K562 (cell line): ENCODE results near the gene CACNA2D3. TPM values are rescaled to one million over a fixed set of nuclear protein-coding genes. Genes with fewer than 3 reads are reported as not detected.

ENCODE experiments used
- ATF7 ChIP-seq: fragments of 450-650 bp; IDR thresholded peaks from 2 replicates; pipeline ENCODE4 v1.7.1; 2014; ENCODE audit warnings: mild to moderate bottlenecking, moderate library complexity
- BDP1 ChIP-seq: IDR thresholded peaks from 3 replicates; pipeline ENCODE4 v1.6.1; 2011; ENCODE audit not compliant: insufficient read length, insufficient read depth
- CGGBP1 ChIP-seq: fragments of 250-450 bp; sonication (Bioruptor Pico); IDR thresholded peaks from 2 replicates; pipeline ENCODE4 v1.9.0; 2021; ENCODE audit warnings: mild to moderate bottlenecking
- HSF4 ChIP-seq: fragments of 250-450 bp; sonication (Bioruptor Pico); IDR thresholded peaks from 2 replicates; pipeline ENCODE4 v2.1.2; 2022; ENCODE audit warnings: mild to moderate bottlenecking, moderate library complexity, borderline replicate concordance
- MEIS2 ChIP-seq: fragments of 450-650 bp; IDR thresholded peaks from 2 replicates; pipeline ENCODE4 v1.6.1; 2014; ENCODE audit warnings: mild to moderate bottlenecking; ENCODE audit not compliant: partially characterized antibody
- MLLT1 ChIP-seq, 2 experiments: fragments of 450-650 bp; IDR thresholded peaks; 2 replicates each; pipeline ENCODE4 v1.6.1; 2016
- PATZ1 ChIP-seq: fragments of 250-450 bp; sonication (Bioruptor Pico); IDR thresholded peaks from 2 replicates; pipeline ENCODE4 v1.5.0; 2020; ENCODE audit warnings: mild to moderate bottlenecking, borderline replicate concordance
- PCBP1 ChIP-seq: fragments of 200-400 bp; formaldehyde crosslinking; IDR thresholded peaks from 2 replicates; pipeline ENCODE4 v1.6.1; 2018; ENCODE audit warnings: mild to moderate bottlenecking, low read depth, low read length; ENCODE audit not compliant: poor library complexity, severe bottlenecking
- RB1 ChIP-seq: fragments of 450-650 bp; IDR thresholded peaks from 2 replicates; pipeline ENCODE4 v1.6.1; 2017; ENCODE audit warnings: low read depth, mild to moderate bottlenecking
- TAF15 ChIP-seq: fragments of 200-400 bp; formaldehyde crosslinking; IDR thresholded peaks from 2 replicates; pipeline ENCODE4 v1.6.1; 2017; ENCODE audit warnings: mild to moderate bottlenecking, low read depth, low read length, moderate library complexity
- ZFP91 ChIP-seq: sonication (generic); formaldehyde crosslinking; IDR thresholded peaks from 2 replicates; pipeline ENCODE4 v1.8.0; 2022; ENCODE audit warnings: mild to moderate bottlenecking, missing genetic modification reagents
- ZFPM2 ChIP-seq: fragments of 250-450 bp; sonication (Bioruptor Pico); IDR thresholded peaks from 2 replicates; pipeline ENCODE4 v1.5.1; 2022; ENCODE audit warnings: mild to moderate bottlenecking
- ZNF407 ChIP-seq: fragments of 450-650 bp; IDR thresholded peaks from 2 replicates; pipeline ENCODE4 v1.6.1; 2016; ENCODE audit warnings: low read depth
- ZNF584 ChIP-seq: fragments of 200-800 bp; sonication (Bioruptor generic); IDR thresholded peaks from 2 replicates; pipeline ENCODE4 v1.6.1; 2016; ENCODE audit warnings: low read depth, mild to moderate bottlenecking, missing genetic modification characterization, missing compliant biosample characterization
- polyA plus RNA-seq, 8 experiments: library from polyadenylated mRNA; depleted of rRNA in 4 of 8; stranded (reverse) in 5 of 8; unstranded in 3 of 8; fragments of >200 nt; fragmentation: Nextera tagmentation in 2 of 8; fragmentation: Illumina TruSeq in 1 of 8; extraction: Ambion mirVana in 2 of 8; extraction: Trizol in 1 of 8; gene quantifications; 2 replicates each; pipeline versions ENCODE4 v1.2.1 to v1.2.3, GENCODE V29; 2011 to 2014; ENCODE audit warnings: inconsistent platforms in 1 of 8, missing spikeins in 1 of 8
- total RNA-seq, 7 experiments: library from RNA; depleted of rRNA in 6 of 7; stranded (reverse); fragments of >200 nt in 6 of 7; fragmentation: Illumina TruSeq in 2 of 7; extraction: Trizol in 2 of 7; gene quantifications; 2 replicates each; pipeline versions ENCODE4 v1.2.1 to v1.2.3, GENCODE V29; 2011 to 2021; ENCODE audit warnings: low replicate concordance in 1 of 7

Gene CACNA2D3
- total and polyA plus RNA-seq, 9 of the 15 experiments (the other 6 are each of a cell fraction or from before 2014, with no cell fraction given): 0.01 TPM; not detected in 8

- TF ChIP-seq ZNF407 (no peak), TAF15 (no peak), PCBP1 (no peak), ZFP91 (no peak), MLLT1 (IDR thresholded peaks at IDR 0.05) (no peak), ZFPM2 (CRISPR knock-in tag) (no peak), PATZ1 (CRISPR knock-in tag) (no peak), ATF7 (no peak), HSF4 (no peak), ZNF584 (CRISPR knock-in tag) (no peak), MEIS2 (no peak), BDP1 (no peak), RB1 (no peak), CGGBP1 (CRISPR knock-in tag) (no peak)
These were observed 323.3 kb downstream of the CACNA2D3 start (continued) for GRCh38 chr3:54445630-54446029.
